HEK293 (cell line): ENCODE data around the gene OGDHL.

Experiments
- MEIS1 ChIP-seq: sonication (generic); formaldehyde crosslinking; IDR thresholded peaks from 2 replicates; pipeline ENCODE4 v1.8.1; 2022; ENCODE audit warnings: missing genetic modification reagents, mild to moderate bottlenecking, borderline replicate concordance
- SP2 ChIP-seq: fragments of 450-650 bp; formaldehyde crosslinking; IDR thresholded peaks from 2 replicates; pipeline ENCODE4 v1.5.1; 2016; ENCODE audit warnings: missing biosample characterization, missing genetic modification characterization
- ZNF211 ChIP-seq: fragments of 450-650 bp; formaldehyde crosslinking; IDR thresholded peaks from 2 replicates; pipeline ENCODE4 v1.5.1; 2016; ENCODE audit warnings: low read depth, missing biosample characterization, missing genetic modification characterization
- ZNF24 ChIP-seq: fragments of 450-650 bp; formaldehyde crosslinking; IDR thresholded peaks from 2 replicates; pipeline ENCODE4 v1.5.1; 2016; ENCODE audit warnings: missing biosample characterization, missing genetic modification characterization
- ZNF341 ChIP-seq: fragments of 450-650 bp; formaldehyde crosslinking; IDR thresholded peaks from 2 replicates; pipeline ENCODE4; 2016; ENCODE audit warnings: low read depth, missing biosample characterization, missing genetic modification characterization
- TF ChIP-seq, protein P1 (sequence below): fragments of 450-650 bp; formaldehyde crosslinking; IDR thresholded peaks from 2 replicates; pipeline ENCODE4 v1.5.1; 2016; ENCODE audit warnings: missing biosample characterization, missing genetic modification characterization

DNA sequence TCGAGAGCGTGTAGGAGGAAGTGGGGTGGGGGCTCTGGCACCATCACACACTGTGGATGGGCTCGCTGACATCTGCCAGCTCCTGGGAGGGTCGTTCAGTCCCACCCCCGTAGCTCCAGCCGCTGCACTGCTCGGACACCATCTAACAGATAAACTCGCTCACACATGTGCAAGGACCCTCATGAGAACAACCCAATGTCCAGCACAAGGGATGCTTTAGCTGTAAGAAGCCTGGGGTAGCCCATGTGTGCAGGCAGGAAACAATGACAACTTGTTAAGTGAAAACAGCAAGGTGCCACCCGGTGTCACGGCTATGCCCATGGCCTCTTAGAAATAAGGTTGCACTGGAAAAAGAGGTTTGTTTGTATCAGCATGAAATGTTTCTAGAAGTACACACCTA is 14.1 kb downstream of the OGDHL start:
- TF ChIP-seq, protein P1, sequence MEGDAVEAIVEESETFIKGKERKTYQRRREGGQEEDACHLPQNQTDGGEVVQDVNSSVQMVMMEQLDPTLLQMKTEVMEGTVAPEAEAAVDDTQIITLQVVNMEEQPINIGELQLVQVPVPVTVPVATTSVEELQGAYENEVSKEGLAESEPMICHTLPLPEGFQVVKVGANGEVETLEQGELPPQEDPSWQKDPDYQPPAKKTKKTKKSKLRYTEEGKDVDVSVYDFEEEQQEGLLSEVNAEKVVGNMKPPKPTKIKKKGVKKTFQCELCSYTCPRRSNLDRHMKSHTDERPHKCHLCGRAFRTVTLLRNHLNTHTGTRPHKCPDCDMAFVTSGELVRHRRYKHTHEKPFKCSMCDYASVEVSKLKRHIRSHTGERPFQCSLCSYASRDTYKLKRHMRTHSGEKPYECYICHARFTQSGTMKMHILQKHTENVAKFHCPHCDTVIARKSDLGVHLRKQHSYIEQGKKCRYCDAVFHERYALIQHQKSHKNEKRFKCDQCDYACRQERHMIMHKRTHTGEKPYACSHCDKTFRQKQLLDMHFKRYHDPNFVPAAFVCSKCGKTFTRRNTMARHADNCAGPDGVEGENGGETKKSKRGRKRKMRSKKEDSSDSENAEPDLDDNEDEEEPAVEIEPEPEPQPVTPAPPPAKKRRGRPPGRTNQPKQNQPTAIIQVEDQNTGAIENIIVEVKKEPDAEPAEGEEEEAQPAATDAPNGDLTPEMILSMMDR (tag by site-specific recombination): no peak
- no peak for TF ChIP-seq ZNF24 (tag by site-specific recombination)
- TF ChIP-seq ZNF211: no peak
- no peak for TF ChIP-seq ZNF341
- TF ChIP-seq MEIS1 (CRISPR knock-in tag): no peak
- no peak for TF ChIP-seq SP2 (tag by site-specific recombination)
